PC-9 (cell line): ENCODE data around the gene MAP3K13. TPM values are rescaled to one million over a fixed set of nuclear protein-coding genes. Genes with fewer than 3 reads are reported as not detected.

Source experiments
- BruUV-seq: library from RNA; stranded (reverse); fragments of 400-500 nt; replicated peaks from 2 replicates; lab custom pipeline; 2021; lab: Mats Ljungman, UMichigan
- CTCF ChIA-PET: fragments of 300-600 bp; sonication (Branson Sonifier 250); formaldehyde crosslinking; loops from one replicate; lab custom pipeline; 2022; ENCODE audit warnings: antibody characterized with exemption; lab: Charles Lee
- POLR2A ChIA-PET: fragments of 300-600 bp; sonication (Branson Sonifier 250); formaldehyde crosslinking; loops from one replicate; lab custom pipeline; 2022; ENCODE audit warnings: antibody characterized with exemption; ENCODE audit not compliant: unreplicated experiment; lab: Charles Lee
- DNase-seq, 2 experiments: peaks; one replicate each; pipeline versions ENCODE4 v3.0.0 to v3.0.0-alpha.2; 2015 to 2022; ENCODE audit warnings: mixed read lengths in 1 of 2
- H2AFZ ChIP-seq: fragments of 200-600 bp; sonication (generic); 2 replicates; pipeline ENCODE4 v1.8.1; 2017; ENCODE audit warnings: antibody characterized with exemption
- H3F3A ChIP-seq: fragments of 200-600 bp; sonication (generic); 2 replicates; pipeline ENCODE4 v1.8.1; 2017; ENCODE audit warnings: antibody characterized with exemption, mild to moderate bottlenecking, low read depth; ENCODE audit not compliant: insufficient read depth
- H3K27ac ChIP-seq: fragments of 200-600 bp; sonication (generic); 2 replicates; pipeline ENCODE4 v1.6.1; 2016; ENCODE audit warnings: mixed run types
- H3K27me3 ChIP-seq: fragments of 200-600 bp; sonication (generic); 2 replicates; pipeline ENCODE4 v1.6.1; 2016; ENCODE audit warnings: low read depth, mixed run types; ENCODE audit not compliant: insufficient read depth
- H3K36me3 ChIP-seq: fragments of 200-600 bp; sonication (generic); 2 replicates; pipeline ENCODE4 v1.6.1; 2016; ENCODE audit warnings: low read depth, mixed run types
- H3K4me1 ChIP-seq: fragments of 200-600 bp; sonication (generic); replicated peaks from 2 replicates; pipeline ENCODE4 v1.6.1; 2016; ENCODE audit warnings: mixed run types; ENCODE audit not compliant: insufficient read depth
- H3K4me2 ChIP-seq: fragments of 200-600 bp; sonication (generic); 2 replicates; pipeline ENCODE4 v1.6.1; 2017; ENCODE audit warnings: mixed run types
- H3K4me3 ChIP-seq: fragments of 200-600 bp; sonication (generic); 2 replicates; pipeline ENCODE4 v1.6.1; 2016; ENCODE audit warnings: mixed run types
- H3K79me2 ChIP-seq: fragments of 200-600 bp; sonication (generic); 2 replicates; pipeline ENCODE4 v1.6.1; 2017; ENCODE audit warnings: low read depth, mixed run types
- H3K9me2 ChIP-seq: fragments of 200-600 bp; sonication (generic); 2 replicates; pipeline ENCODE4 v1.8.1; 2017; ENCODE audit warnings: mild to moderate bottlenecking; ENCODE audit not compliant: insufficient read depth
- H3K9me3 ChIP-seq: fragments of 200-600 bp; sonication (generic); 2 replicates; pipeline ENCODE4 v1.8.1; 2016; ENCODE audit warnings: low read depth; ENCODE audit not compliant: insufficient read depth
- H4K20me1 ChIP-seq: fragments of 200-600 bp; sonication (generic); 2 replicates; pipeline ENCODE4 v1.8.1; 2017; ENCODE audit not compliant: insufficient read depth
- CTCF ChIP-seq: fragments of 200-600 bp; sonication (generic); conservative IDR thresholded peaks from 2 replicates; pipeline ENCODE4 v1.6.1; 2017; ENCODE audit warnings: mixed run types, antibody characterized with exemption, mild to moderate bottlenecking, moderate library complexity
- EZH2 ChIP-seq: fragments of 200-600 bp; sonication (generic); IDR thresholded peaks from 2 replicates; pipeline ENCODE4 v1.8.0; 2017; ENCODE audit warnings: antibody characterized with exemption, low read depth
- intact Hi-C: fragments of 100-400 bp; cut with micrococcal nuclease; formaldehyde crosslinking; loops from one replicate; pipeline ENCODE4 v1.10.0; 2022; ENCODE audit not compliant: unreplicated experiment
- total RNA-seq: library from RNA; stranded (reverse); gene quantifications from 2 replicates; pipeline ENCODE4 v1.2.3, GENCODE V29; 2021

The MAP3K13 gene
- total RNA-seq, 1 experiment from 2014 or later: 65.5 TPM

- no peak for TF ChIP-seq EZH2
- TF ChIP-seq CTCF: no peak
- no peak overlapping the region for H3K27ac ChIP-seq
- POLR2A ChIA-PET: no interaction called here
Measured at GRCh38 chr3:185399737-185400667, 37.1 kb downstream of the MAP3K13 start.

GRCh38 chr3:185400866-185401265 is 37.9 kb downstream of the MAP3K13 start:
- no peak for DNase-seq

More at GRCh38 chr3:185399737-185400667, 37.1 kb downstream of the MAP3K13 start:
- no peaks in the 10 kb centered on the region for H4K20me1 ChIP-seq
- no peaks in the 10 kb centered on the region for H3K79me2 ChIP-seq
- no peak overlapping the region for H3K4me3 ChIP-seq
- CTCF ChIA-PET: interaction anchor here (0.6 kb wide), 1 partner anchor 92 kb away, joined by 5 read pairs; no protein-coding TSS in a partner anchor
- H3K36me3 ChIP-seq: no peaks in the 10 kb centered on the region
- H2AFZ ChIP-seq: no peak overlapping the region
- intact Hi-C loops: no loop called here
- no peaks in the 10 kb centered on the region for H3K4me1 ChIP-seq
- no peaks in the 10 kb centered on the region for H3K27me3 ChIP-seq
- no peak overlapping the region for H3K4me2 ChIP-seq
- H3K9me3 ChIP-seq: no peaks in the 10 kb centered on the region
- no peak for DNase-seq
- H3K9me2 ChIP-seq: 0 out of 2 replicates have a peak, but pooled peaks cover 1% of the 10 kb centered on the region
- no peaks in the 10 kb centered on the region for H3F3A ChIP-seq
- BruUV-seq: no TSS peak

More at GRCh38 chr3:185400866-185401265, 37.9 kb downstream of the MAP3K13 start:
- Histone ChIP-seq H3K4me2 (no peak overlapping the region), H3F3A (no peaks in the 10 kb centered on the region), H3K27ac (no peak overlapping the region), H3K4me3 (no peak overlapping the region), H3K9me2 (no peaks in the 10 kb centered on the region), H3K9me3 (no peaks in the 10 kb centered on the region), H3K4me1 (no peaks in the 10 kb centered on the region), H2AFZ (no peak overlapping the region), H4K20me1 (no peaks in the 10 kb centered on the region), H3K79me2 (no peaks in the 10 kb centered on the region), H3K27me3 (no peaks in the 10 kb centered on the region), H3K36me3 (no peaks in the 10 kb centered on the region)
- ChIA-PET POLR2A (no interaction called here), CTCF (no interaction called here)
- intact Hi-C loops: no loop called here
- no TSS peak for BruUV-seq
- TF ChIP-seq CTCF (no peak), EZH2 (no peak)
